GM12875 (cell line): ENCODE data around the gene ACLY.

Experiments
- H3K4me3 ChIP-seq: one replicate; pipeline ENCODE4 v1.5.1; 2011; ENCODE audit warnings: low read depth, low read length, control low read depth
- CTCF ChIP-seq: IDR thresholded peaks from 2 replicates; pipeline ENCODE4 v1.5.1; 2011; ENCODE audit warnings: low read depth, mild to moderate bottlenecking, control low read depth, inconsistent platforms, low read length, moderate library complexity, borderline replicate concordance; ENCODE audit not compliant: insufficient read depth

Gene ACLY

GRCh38 chr17:41917192-41917591, 1.6 kb downstream of the ACLY start:
- no peak overlapping the region for H3K4me3 ChIP-seq
- TF ChIP-seq CTCF: no peak

GRCh38 chr17:41915566-41915965, 3.2 kb downstream of the ACLY start:
- H3K4me3 ChIP-seq: no peak overlapping the region
- no peak for TF ChIP-seq CTCF

DNA sequence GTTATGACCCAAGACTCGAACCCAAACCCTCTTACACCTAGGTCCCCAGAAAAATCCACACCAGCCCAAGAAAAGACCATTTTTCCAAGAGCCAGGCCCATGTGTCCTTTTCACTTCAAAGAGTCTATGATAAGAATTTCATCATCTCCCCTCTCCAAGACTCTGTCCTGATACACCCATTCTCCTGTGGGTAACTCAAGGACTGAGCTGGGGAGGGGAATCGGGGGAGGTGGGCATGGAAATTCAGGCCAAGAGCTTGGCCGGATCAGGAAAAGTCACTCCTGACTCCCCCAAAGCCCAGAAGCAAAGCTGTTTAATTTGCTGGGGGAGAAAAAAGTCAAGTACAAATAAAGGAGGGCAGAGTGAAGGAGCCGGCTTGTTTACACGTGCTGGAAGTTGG, 3.7 kb downstream of the ACLY start:
- no peak for TF ChIP-seq CTCF
- H3K4me3 ChIP-seq: no peak overlapping the region

DNA sequence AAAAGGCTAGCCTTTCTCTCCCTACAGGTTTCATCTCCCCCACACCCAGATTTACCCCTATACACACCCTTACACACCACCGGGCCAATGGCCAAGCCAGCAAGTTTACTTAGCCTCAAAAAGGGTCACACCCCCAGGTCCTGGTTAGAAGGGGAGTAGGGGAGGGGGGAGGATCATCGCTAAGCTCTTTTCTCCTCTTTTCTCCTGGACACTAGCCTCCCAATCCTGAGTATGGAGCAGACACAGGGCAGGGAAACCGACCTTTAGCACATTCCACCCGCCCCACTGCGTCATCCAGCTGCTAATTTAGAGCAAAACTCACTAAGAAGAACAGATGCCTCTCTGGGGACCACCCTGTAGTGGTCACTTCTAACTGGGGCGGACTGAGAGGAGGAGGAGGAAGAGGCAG, 4.4 kb downstream of the ACLY start:
- no peak overlapping the region for H3K4me3 ChIP-seq

GRCh38 chr17:41913798-41914197, 5.0 kb downstream of the ACLY start:
- no peak for TF ChIP-seq CTCF
- no peak overlapping the region for H3K4me3 ChIP-seq

More for the DNA sequence above, 4.4 kb downstream of the ACLY start:
- TF ChIP-seq CTCF: no peak

DNA sequence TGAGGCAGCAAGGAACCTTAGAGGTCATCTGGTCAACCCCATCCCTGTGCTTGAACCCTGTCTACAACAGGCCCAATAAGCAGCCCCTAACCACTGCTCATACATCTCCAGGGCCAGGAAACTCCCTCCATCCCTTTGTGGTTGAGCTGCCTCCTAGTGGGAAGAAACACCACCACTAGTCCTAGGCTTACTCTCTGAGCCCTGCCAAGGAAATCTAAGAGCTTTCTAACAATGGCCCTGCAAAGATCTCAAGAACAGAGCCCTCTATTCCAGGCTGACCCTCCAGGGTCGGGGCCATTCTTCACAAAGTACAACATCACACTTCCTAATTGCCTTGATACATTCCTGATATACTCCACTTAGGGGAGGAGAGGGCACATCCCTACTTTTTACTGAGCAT, 5.8 kb downstream of the ACLY start:
- H3K4me3 ChIP-seq: no peak overlapping the region
- TF ChIP-seq CTCF: no peak

- no peak for TF ChIP-seq CTCF
- no peak overlapping the region for H3K4me3 ChIP-seq
Observed at GRCh38 chr17:41910701-41911391, 7.9 kb downstream of the ACLY start.
